Ovary (tissue), 3 donors: ENCODE results near the gene NABP1.

Source experiments
- POLR2A ChIP-seq: fragments of 450-650 bp; IDR thresholded peaks from one replicate; pipeline ENCODE4 v1.6.1; 2017; ENCODE audit warnings: antibody characterized with exemption, mild to moderate bottlenecking, moderate library complexity
- TF ChIP-seq, protein P1 (sequence below), 3 donors: fragments of 450-650 bp in 2 of 3; fragments of 200-600 bp in 1 of 3; IDR thresholded peaks; one replicate each; pipeline versions ENCODE4 v1.5.1 to v1.8.0; 2016 to 2022; ENCODE audit warnings: antibody characterized with exemption in 3 of 3, mild to moderate bottlenecking in 1 of 3
- donor health status: DM: no; HTN: no; CAD: no.

DNA sequence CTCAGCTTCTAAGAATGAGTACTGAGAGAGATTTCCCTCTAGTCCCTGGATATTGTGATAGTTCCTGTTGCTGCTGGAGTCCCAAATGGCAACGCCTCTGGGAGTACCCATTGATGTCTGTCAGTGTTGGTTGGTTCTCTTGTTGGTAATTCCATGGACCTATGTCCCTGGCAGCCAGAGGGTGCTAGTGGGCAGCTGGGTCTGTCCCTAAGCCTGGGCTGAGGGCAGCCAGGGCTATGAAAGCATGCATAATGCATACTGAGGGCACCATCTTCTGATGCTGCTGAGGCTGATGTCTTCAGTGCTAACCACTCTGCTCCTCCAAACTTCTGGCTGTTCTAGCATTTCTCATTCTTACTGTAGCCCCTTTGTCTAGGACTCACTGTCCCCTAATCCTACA is 35.9 kb downstream of the NABP1 start:
- TF ChIP-seq, protein P1, sequence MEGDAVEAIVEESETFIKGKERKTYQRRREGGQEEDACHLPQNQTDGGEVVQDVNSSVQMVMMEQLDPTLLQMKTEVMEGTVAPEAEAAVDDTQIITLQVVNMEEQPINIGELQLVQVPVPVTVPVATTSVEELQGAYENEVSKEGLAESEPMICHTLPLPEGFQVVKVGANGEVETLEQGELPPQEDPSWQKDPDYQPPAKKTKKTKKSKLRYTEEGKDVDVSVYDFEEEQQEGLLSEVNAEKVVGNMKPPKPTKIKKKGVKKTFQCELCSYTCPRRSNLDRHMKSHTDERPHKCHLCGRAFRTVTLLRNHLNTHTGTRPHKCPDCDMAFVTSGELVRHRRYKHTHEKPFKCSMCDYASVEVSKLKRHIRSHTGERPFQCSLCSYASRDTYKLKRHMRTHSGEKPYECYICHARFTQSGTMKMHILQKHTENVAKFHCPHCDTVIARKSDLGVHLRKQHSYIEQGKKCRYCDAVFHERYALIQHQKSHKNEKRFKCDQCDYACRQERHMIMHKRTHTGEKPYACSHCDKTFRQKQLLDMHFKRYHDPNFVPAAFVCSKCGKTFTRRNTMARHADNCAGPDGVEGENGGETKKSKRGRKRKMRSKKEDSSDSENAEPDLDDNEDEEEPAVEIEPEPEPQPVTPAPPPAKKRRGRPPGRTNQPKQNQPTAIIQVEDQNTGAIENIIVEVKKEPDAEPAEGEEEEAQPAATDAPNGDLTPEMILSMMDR (IDR thresholded peaks at IDR 0.05): no peak
- no peak for TF ChIP-seq POLR2A
